GM19372 (cell line): ENCODE measurements around the gene PRMT7.

Source experiments
- ATAC-seq: cut with Tn5 transposase; IDR thresholded peaks from one replicate; pipeline ENCODE4 v1.9.1; 2021; ENCODE audit warnings: mild to moderate bottlenecking, low read depth, moderate library complexity; ENCODE audit not compliant: unreplicated experiment

Gene PRMT7

DNA sequence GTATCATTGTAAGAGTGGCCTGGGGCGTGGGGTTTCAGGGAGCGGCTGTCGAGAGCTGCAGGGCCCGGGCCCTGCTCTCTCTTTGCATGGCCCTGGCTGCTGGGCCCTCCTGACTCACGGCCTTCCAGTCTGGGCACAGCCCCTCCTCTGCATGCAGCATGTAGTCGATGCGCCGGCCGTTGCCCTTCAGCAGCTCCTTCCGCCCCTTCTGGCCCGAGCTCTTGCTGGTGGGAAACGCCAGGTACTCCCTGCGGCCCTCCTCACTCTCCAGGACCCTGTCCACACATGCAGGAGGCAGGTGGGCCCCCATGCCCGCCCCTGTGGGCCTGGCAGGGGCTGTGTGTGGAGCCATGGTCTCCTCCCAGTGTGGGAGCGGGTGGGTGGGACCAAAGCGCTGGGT, 50.7 kb downstream of the PRMT7 start:
- no peak for ATAC-seq

DNA sequence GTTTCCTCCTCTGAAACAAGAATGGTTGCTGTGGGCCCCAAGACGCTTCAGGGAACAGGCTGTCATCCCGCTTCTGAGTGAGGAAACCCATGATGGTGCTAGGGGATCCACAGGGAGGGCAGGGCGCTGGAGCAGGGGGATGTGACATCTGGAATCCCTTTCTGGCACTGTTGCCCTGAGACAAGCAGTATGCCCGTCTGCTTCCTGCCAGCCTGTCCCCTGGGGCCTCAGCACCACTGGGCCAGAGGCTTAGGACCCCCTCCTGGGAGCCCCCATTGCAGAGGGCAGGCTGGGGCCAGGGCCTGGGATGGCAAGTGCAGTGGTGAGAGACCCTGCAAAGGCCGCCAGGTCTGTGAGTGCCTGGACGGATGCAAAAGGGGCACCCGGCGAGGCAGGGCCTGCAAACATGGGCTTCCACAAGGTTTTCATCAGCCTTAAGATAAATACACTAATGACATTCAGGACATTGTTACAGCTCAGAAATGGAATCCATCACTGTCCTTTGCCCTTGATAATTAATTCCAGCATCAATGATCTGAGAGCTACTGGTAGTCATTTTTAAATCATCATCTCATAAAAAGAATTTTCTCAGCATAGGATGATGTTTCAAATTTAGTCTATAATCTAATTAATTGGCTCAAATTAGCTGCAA, 51.6 kb downstream of the PRMT7 start:
- ATAC-seq: no peak

DNA sequence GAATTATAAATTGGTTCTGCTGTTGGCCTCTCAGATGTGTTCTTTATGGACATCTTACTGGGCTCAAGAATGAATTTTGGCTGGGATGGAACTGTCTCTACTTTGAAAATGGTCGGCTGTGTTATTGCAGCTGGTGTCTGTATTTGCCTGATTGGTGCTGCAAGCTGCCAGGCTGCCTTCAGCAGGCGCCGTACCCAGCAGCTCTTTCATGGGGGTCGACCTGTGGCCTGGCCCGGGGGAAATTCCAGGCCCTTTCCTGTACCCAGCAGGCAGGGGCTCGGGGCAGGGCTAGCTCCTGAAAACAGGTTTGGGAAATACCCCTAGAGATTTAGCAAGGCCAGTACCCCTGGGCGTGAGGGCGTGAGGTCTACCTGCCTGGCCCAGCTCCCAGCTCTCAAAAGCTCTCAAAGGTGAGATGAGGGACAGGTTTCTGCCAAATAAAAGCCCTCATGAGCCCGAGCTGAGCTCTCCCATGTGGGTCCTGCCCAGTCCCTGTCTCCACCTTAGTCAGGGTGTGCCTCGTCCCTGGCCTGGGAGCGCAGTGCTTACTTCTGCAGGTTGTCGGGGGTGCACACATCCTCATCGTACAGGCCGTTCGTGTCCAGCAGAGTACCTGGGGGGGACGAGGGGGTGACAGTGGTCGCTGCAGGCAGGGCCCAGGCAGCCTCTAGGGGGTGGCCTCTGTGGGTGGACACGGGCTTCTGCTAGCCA, 52.3 kb downstream of the PRMT7 start:
- ATAC-seq: no peak

DNA sequence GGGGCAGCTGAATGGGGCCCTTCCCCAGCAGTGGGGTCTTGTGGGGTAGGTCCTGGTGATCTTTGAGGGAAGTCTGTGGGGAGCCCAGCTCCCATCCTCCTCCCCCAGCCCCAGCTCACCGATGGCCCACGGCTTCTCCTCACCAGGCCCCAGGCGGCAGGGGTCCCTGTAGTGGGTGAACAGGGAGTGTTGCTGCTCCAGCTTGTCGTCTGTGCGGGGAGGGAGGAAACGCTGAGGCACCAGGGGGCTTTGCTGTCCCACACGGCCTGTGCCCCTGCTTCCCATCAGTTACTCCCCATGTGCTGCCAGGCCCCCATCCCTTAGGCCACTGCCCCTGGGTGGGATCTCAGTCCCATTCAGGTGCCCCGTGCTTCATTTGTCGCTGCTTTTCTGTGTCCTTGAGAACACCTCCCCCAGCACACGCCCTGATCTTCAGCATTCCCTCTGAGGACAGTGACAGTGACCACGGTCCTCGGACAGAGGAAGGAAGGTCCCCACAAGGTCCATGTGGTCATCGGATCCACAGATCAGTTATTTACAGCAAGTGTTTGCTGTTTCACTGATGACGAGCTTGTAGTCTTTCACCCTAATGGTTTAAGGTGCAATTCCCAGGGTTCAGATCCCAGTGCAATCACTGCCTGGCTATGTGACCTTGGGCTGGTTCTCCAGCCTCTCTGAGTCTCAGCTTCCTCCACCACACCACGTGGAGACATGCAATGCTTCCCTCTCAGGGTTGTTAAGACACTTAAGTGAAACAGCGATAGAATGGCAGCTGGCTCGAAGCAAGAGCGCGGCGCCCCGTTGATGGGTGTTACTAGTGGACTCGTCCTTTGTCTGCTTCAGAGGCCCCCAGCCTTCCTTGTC, 53.1 kb downstream of the PRMT7 start:
- no peak for ATAC-seq

DNA sequence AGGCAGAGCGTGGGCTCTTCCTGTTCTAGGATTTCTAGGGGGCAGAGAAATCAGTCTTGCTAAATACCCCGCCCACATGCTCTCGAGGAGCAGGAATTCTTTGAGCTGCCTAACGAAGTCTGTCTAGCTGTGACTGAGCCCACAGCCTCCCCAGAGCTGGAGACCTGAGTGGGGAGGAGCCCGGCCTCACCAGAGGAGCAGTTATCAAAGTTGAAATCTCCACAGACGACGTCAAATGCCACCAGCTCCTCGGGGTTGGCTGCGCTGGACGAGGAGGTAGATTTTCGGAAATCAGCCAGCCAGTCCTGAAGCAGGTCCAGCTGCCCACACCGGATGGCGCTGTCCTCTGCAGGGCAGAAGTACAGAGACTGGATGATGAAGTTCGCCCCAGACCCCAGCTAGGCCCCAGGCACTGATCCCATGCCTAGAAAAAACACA, 53.8 kb downstream of the PRMT7 start:
- no peak for ATAC-seq

DNA sequence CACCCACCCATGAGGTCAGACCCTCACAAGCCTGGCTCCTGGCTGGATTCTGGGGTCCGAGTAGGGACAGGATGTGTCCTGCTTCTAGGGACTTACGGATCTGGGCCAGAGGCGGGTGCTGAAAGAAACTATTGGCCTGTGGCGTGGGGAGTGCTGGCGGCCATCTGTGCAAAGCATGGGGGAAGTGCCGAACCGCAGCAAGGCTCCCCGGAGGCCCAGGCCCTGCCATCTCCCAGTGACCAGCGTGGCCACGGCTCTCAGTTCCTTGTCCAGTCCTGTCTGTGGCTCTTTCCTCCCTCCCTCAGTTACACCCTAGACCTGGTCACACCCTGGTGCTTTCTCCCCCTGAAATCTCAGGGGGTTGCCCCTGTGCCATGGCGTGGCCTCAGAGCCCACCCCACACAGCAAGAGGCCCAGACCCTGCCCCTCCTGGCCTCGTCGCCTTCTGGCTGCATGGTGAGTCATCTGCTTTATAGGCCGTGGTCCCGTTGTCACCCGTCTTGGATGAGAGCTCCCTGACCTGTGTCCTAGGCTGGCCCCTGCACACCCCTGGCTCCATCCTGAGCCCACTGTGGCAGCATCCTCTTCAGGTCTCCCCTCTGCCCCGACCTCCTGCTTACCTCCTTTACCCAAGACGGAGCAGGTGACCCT, 54.5 kb downstream of the PRMT7 start:
- ATAC-seq: no peak

DNA sequence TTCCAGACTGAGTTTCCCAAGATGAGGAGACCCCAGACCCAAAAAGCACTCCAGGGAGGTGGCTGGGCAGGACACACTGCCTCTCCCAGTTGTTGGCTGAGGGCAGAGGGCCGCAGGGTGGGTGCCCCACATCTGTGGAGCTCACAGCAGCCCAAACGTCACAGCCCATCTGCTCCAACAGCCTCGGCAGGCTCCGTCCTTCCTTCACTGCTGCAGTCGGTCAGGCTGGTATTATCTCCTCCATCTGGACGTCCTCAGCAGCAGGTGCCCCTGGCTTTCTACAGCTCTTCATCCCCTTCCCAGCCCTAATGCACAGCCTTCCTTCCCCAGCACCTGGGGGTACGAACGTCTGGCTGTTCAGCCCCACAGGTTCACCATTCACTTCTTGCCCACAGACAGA, 55.2 kb downstream of the PRMT7 start:
- ATAC-seq: no peak

DNA sequence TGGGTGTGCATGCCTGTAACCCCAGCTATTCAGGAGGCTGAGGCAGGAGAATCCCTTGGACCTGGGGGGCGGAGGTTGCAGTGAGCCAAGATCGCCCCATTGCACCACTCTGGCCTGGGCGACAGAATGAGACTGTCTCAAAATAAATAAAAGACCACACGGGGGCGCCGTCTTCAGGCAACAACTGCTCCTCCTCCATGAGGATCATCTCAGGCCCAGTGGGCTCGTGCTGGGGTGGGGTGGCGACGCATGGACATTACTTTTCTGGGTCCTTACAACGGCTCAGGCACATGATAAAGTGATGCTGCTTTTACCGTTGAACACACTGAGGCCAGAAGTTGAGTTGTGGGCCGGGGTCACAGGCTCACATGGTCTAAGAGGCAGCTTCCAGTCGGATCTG, 56.2 kb downstream of the PRMT7 start:
- no peak for ATAC-seq

DNA sequence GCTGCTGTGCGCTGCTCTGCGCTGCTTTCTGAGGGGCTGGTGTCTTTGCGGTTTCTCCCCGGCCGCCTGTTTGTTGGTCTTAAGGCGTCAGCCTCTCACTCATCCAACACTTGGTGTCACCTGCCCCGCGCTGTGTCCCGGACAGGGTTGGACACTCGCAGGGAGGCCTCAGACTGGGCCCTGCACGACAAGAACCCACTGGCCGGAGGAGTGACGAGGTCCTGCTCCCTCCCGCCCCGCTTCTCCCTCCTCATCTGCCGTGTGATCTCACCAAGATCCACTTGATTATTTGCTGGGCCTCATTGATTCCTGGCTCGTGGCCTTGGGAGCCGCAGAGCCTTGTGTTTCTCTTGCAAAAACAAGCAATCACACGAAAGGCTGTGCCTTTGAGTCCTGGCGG, 56.6 kb downstream of the PRMT7 start:
- ATAC-seq: no peak

DNA sequence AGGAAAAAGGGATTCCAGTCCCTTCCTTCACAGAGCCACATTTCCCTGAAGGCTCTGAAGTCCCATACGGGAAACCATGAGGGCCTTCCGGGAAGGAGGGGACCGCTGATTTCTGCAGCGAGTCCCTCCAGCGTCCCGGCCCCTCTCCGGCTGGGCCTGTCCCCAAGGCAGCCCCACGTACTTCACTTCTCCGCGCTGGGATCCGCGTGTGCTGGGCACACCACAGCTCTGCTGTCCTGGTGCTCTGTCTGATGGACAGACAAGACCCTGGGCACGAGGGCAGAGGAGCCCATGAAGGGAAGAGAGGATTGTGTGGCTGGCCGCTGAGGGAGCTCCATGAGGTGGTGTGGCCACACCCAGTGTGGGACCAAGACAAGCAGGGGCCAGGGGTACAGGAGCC, 57.1 kb downstream of the PRMT7 start:
- no peak for ATAC-seq

DNA sequence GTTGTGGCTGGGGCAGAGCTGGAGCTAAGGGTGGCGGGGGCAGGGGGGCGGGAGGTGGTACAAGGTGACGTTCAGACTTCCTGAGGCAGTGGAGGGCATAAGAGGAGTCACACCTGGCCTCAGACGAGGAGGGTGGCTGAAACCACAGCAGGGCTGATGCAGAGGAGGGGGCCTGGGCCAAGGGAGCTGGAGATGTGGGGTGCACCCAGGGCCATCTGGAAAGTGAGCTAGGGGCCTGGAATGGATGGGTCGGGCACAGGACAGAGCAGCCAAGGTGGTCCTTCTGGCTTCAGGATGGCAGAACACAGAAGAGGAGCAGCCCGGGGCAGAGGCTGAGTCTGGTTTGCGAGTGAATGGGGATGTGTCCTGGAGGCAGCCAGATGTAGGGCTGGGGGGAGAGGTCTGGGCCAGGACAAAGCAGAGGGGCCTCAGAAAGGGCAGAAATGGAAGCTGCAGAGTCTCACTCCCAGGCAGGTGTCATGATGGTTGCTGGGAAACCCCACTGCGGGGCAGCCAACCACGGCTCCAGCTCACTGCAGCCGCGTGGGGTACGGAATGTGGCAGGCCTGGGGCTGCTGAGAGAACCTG, 57.6 kb downstream of the PRMT7 start:
- no peak for ATAC-seq

DNA sequence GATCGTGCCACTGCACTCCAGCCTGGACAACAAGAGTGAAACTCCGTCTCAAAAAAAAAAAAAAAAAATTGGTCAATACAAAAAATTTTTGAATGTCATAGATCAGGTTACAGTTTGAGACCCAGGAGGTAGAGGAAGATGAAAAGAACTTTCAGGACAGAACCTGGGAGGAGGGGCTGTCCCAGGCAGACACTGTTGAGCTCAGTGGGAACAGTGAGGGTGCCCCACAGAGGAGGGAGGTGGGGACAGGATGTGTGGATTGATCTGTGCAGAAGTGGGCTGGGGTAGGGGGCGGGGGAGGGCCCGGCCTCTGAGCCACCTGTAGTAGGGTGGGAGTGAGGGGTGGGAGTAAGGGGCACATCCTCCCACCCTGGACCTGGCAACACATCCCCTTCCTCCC, 58.3 kb downstream of the PRMT7 start:
- no peak for ATAC-seq

DNA sequence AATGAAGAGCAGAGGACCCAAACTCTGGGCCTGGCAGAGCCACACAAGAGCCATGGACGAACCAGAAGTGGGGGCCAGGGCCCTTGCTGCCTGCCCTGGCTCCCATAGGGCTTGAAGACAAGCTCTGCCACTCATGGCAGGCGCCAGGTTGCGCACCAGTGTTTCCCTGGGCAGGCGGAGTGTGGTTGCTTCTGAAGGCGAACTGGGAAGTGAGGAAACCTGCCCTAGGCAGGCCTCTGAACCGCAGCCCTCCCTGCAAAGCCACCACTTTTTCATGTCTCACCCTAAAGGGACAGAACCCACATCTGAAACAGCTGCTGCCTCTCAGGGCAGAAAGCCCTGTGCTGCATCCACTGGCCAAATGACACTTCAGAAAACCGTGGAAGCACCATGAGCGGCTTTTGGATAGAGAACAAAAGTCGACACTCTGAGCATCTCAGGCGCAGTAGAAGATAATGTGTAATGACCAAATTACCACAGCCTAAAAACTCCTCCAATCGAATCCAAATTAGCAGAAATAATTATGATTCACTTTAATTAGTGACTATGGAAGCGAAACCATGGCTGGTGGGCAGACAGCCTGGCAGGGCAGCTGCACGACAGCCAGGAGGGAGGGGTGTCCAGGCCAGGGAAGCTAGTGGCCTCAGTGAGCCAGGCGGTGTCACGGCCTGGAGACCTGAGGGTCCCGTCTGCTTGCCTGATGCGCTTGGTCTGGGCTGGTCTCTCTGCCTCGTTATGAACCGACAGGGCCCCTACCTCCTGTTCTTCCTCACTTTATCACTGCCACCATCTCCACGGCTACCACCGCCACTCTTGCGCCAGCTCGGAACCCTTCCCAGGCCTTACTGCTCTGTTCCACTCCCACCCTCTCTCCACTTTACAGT, 59.1 kb downstream of the PRMT7 start:
- no peak for ATAC-seq

DNA sequence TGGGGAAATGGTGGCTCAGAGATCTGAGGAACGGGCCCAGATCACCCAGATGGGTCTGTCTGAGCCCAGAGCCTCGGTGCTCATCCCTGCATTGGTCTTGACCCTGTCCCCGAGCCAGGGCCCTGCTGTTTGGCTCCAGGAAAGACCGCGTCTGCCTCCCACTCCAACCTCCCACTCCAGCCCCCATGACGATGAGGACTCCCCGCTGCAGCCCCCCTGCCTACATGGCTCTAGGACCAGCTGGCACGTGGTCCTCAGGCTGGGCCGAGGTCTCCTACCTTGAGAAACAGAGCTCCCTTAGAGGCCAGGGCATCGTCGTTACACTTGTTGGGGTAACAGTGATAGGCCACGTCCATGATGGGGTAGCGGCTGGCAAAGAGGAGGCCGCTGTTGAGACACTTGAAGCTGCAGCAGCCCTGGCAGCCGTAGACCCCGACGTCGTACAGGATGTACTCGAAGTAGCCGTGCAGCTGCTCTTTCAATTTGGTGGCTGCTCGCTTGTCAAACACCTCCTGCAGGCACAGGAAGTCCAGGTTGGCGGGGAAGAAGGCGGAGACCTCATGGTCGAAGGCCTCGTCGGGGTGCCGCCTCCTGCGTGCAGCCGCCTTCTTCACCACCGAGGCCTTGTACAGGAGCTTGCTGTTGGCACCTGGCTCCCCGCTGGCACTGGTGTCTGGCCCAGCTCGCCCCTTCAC, 59.9 kb downstream of the PRMT7 start:
- ATAC-seq: no peak

DNA sequence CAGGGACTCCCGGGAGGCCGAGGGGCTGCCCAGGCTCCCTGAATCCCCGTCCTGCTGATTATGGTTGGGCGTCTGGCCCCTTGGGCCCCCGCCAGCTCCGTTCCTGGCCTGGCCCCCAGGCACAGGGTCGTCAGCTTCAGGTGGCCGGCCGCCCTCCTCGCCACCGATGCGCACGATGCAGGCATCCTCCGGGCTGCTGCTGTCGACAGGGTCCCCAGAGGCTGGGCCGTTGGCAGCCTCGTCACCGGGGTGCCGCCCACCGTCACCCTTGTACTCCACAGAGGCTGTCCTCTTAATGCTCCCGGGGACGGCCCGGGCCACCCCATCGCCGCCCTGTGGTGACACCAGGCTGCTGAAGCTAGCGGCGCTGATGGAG, 60.4 kb downstream of the PRMT7 start:
- ATAC-seq: no peak

DNA sequence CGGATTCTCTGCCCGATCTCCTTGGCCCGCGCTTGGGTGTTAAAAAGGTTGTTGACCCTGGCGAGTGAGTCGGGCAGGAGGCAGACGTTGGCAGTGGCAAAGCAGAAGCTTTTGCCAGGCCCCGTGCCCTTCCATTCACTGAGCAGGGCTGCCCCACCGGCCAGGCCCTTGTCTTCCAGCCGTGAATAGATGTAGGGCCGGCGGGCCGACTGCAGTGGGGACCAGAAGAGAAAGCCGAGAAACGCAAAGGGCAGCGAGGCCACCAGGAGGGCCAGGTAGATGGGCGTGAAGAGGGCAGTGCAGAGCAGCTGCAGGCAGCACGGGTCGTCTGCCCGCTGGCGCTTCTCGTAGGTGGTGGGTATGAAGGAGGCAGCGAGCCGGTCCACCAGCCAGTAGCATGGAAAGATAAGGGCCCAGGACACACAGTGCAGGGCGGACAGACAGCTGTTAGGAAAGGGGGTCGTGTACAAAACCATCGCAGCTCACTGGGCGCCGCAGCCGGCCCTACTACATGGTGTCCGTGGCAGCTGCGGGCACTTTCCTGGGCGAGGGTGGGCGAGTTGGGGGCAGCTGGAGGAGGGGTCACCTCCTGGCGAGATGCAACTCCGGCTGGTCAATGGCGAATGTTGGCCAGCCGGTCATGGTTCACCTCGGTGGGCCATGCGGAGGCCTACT, 61.0 kb downstream of the PRMT7 start:
- ATAC-seq: no peak

DNA sequence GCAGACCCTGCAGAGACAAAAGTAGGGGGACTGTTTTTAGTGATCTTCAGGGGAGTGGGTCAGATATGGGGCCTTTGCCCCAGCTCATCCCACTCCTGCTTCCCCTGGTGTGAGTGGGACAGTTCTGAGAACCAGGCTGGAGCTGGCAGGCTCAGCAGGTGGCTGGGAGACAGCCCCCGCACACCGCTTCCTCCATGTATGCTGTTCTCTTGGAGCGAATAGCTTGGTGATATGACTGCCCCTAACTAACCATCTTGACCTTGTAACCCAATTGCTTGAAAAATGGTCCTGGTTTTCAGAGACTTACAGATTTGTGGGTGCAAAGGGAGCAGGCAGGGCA, 61.5 kb downstream of the PRMT7 start:
- ATAC-seq: no peak

DNA sequence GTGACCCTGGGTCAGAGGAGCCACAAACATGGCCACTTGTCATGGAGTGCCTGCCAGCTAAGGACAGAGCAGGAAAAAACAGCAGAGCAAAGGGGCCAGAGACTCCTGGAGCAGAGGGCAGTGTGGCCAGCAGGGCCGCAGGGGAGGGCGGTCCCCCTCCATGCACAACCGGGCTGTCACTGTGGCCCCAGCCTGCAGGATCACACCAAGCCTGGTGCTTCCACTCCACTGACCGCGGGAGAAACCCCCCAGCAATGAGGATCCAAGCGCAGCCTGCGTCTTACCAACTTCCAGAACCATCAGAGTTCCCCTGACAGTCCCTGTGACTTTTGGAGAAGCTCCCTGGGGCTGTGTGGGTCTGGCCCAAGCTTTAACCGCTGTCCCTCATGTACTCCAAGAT, 62.0 kb downstream of the PRMT7 start:
- no peak for ATAC-seq
